Astrocyte (in vitro differentiated cells and primary cell): ENCODE data around the gene PCDH19.
"Not testable (repeated sequence)": the region's sequence is repeated elsewhere in the genome, so short reads cannot be mapped to it uniquely, and the experiment has no call there.

ENCODE experiments used
- EZH2 ChIP-seq: IDR thresholded peaks from 2 replicates; pipeline ENCODE4 v1.6.1; 2012; ENCODE audit warnings: mild to moderate bottlenecking, low read length, inconsistent platforms; ENCODE audit not compliant: insufficient read depth
- TF ChIP-seq, protein P1 (sequence below): IDR thresholded peaks from 2 replicates; pipeline ENCODE4 v1.5.1; 2011; ENCODE audit warnings: low read depth, mild to moderate bottlenecking, inconsistent platforms, low read length, moderate library complexity; ENCODE audit not compliant: insufficient read depth

DNA sequence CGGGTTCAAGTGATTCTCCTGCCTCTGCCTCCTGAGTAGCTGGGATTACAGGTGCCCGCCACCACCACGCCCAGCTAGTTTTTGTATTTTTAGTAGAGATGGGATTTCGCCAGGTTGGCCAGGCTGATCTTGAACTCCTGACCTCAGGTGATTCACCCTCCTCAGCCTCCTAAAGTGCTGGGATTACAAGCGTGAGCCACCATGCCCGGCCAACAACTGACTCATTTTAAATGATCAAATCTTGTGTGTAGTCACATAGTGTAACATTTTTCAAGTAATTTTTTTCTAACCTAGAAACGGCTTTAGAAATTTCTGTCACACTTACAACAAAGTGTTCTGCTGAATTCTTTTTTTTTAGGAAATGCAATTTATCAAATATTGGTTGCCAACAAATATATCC lies 31.2 kb upstream of the PCDH19 start:
- TF ChIP-seq, protein P1, sequence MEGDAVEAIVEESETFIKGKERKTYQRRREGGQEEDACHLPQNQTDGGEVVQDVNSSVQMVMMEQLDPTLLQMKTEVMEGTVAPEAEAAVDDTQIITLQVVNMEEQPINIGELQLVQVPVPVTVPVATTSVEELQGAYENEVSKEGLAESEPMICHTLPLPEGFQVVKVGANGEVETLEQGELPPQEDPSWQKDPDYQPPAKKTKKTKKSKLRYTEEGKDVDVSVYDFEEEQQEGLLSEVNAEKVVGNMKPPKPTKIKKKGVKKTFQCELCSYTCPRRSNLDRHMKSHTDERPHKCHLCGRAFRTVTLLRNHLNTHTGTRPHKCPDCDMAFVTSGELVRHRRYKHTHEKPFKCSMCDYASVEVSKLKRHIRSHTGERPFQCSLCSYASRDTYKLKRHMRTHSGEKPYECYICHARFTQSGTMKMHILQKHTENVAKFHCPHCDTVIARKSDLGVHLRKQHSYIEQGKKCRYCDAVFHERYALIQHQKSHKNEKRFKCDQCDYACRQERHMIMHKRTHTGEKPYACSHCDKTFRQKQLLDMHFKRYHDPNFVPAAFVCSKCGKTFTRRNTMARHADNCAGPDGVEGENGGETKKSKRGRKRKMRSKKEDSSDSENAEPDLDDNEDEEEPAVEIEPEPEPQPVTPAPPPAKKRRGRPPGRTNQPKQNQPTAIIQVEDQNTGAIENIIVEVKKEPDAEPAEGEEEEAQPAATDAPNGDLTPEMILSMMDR: not testable (repeated sequence)
- TF ChIP-seq EZH2: not testable (repeated sequence)
